Naive thymus-derived CD4-positive, alpha-beta T cell (primary cell): ENCODE measurements around the gene TCF7. TPM values are rescaled to one million over a fixed set of nuclear protein-coding genes. Genes with fewer than 3 reads are reported as not detected.

Experiments
- ATAC-seq: fragments of 150-1000 bp; cut with Tn5 transposase; 2 replicates; pipeline ENCODE4 v1.10.0; 2021; ENCODE audit warnings: mild to moderate bottlenecking, moderate library complexity
- CTCF ChIA-PET: fragments of 350-600 bp; sonication (Branson Sonifier 250); formaldehyde crosslinking; loops from one replicate; lab custom pipeline; 2021; ENCODE audit warnings: antibody characterized with exemption; lab: Charles Lee
- POLR2A ChIA-PET: fragments of 350-600 bp; sonication (Branson Sonifier 250); formaldehyde crosslinking; loops from one replicate; lab custom pipeline; 2021; ENCODE audit warnings: antibody characterized with exemption, inconsistent platforms; lab: Charles Lee
- DNase-seq, 9 donors: peaks; one replicate each; pipeline versions ENCODE4 v3.0.0 to v3.0.0-alpha.2; 2020 to 2022; ENCODE audit warnings: mixed read lengths in 1 of 9
- H3K27ac ChIP-seq: one replicate; pipeline ENCODE4 v1.7.0; 2013; ENCODE audit warnings: mild to moderate bottlenecking, low read depth, low read length, moderate library complexity
- H3K27me3 ChIP-seq, 2 donors: one replicate each; pipeline ENCODE4 v1.7.0; 2013; ENCODE audit warnings: low read length in 2 of 2, mild to moderate bottlenecking in 2 of 2, moderate library complexity in 2 of 2; ENCODE audit not compliant: control insufficient read depth in 2 of 2, insufficient read depth in 2 of 2
- H3K36me3 ChIP-seq, 3 experiments: 1 replicate in 2 of 3; 2 replicates in 1 of 3; pipeline ENCODE4 v1.7.0; 2013; ENCODE audit warnings: low read length in 3 of 3, mild to moderate bottlenecking in 3 of 3, moderate library complexity in 1 of 3; ENCODE audit not compliant: insufficient read depth in 3 of 3, control insufficient read depth in 2 of 3
- H3K4me1 ChIP-seq, 2 donors: one replicate each; pipeline ENCODE4 v1.7.0; 2013; ENCODE audit warnings: low read length in 2 of 2, mild to moderate bottlenecking in 2 of 2, moderate library complexity in 1 of 2; ENCODE audit not compliant: control insufficient read depth in 2 of 2, insufficient read depth in 2 of 2
- H3K4me3 ChIP-seq: 2 replicates; pipeline ENCODE4 v1.7.0; 2013; ENCODE audit warnings: mild to moderate bottlenecking, low read length
- H3K9me3 ChIP-seq, 3 experiments: 1 replicate in 2 of 3; 2 replicates in 1 of 3; pipeline ENCODE4 v1.7.0; 2013; ENCODE audit warnings: low read length in 3 of 3; ENCODE audit not compliant: control insufficient read depth in 2 of 3
- H3K27ac Mint-ChIP-seq, 9 donors: one replicate each; pipeline ENCODE4 v1.8.0; 2020 to 2022; ENCODE audit warnings: mixed read lengths in 9 of 9, mild to moderate bottlenecking in 8 of 9, moderate library complexity in 5 of 9, inconsistent platforms in 2 of 9
- H3K27me3 Mint-ChIP-seq, 5 donors: one replicate each; pipeline ENCODE4 v1.8.0; 2021 to 2022; ENCODE audit warnings: mixed read lengths in 5 of 5, mild to moderate bottlenecking in 1 of 5
- H3K36me3 Mint-ChIP-seq, 5 donors: one replicate each; pipeline ENCODE4 v1.8.0; 2020 to 2022; ENCODE audit warnings: mixed read lengths in 5 of 5, mild to moderate bottlenecking in 3 of 5, inconsistent platforms in 1 of 5
- H3K4me1 Mint-ChIP-seq, 7 donors: one replicate each; pipeline ENCODE4 v1.8.0; 2020 to 2022; ENCODE audit warnings: mixed read lengths in 7 of 7, mild to moderate bottlenecking in 3 of 7, inconsistent platforms in 1 of 7
- H3K4me3 Mint-ChIP-seq, 10 donors: one replicate each; pipeline ENCODE4 v1.8.0; 2020 to 2022; ENCODE audit warnings: mild to moderate bottlenecking in 10 of 10, mixed read lengths in 10 of 10, moderate library complexity in 6 of 10, inconsistent platforms in 2 of 10
- H3K9me3 Mint-ChIP-seq, 11 donors: one replicate each; pipeline ENCODE4 v1.8.0; 2020 to 2022; ENCODE audit warnings: mixed read lengths in 11 of 11, mild to moderate bottlenecking in 4 of 11, inconsistent platforms in 1 of 11, moderate library complexity in 1 of 11
- intact Hi-C, 2 donors: fragments of 100-400 bp; cut with micrococcal nuclease; formaldehyde crosslinking; loops; one replicate each; pipeline ENCODE4 v1.15.1; 2023
- polyA plus RNA-seq, 2 donors: library from polyadenylated mRNA; unstranded; fragments of 300-500 nt; fragmentation: Illumina TruSeq; gene quantifications; one replicate each; pipeline ENCODE4 v1.2.3, GENCODE V29; 2021
- total RNA-seq, 6 experiments: library from RNA in 5 of 6; stranded (reverse) in 5 of 6; gene quantifications; 1 replicate in 5 of 6; 2 replicates in 1 of 6; pipeline ENCODE4 v1.2.3 and lab custom pipeline; 2021 to 2026

The TCF7 gene
- total and polyA plus RNA-seq, 7 experiments from 2014 or later = 203 to 1,066 (median 560) TPM

- peaks cover 0 to 3% (median 0%) of the 10 kb centered on the region in 3 experiments for H3K36me3 ChIP-seq
- POLR2A ChIA-PET = interaction anchor here (0.8 to 1.6 kb wide), 4 partner anchors 22 to 30 kb away, joined by 3 to 4 read pairs (median 3); no protein-coding TSS in a partner anchor
- H3K9me3 Mint-ChIP-seq = no peaks in the 10 kb centered on the region
- peak overlapping the region; percentile 67 for H3K27ac ChIP-seq
- no peak for DNase-seq
- intact Hi-C loops = no loop called here
- H3K9me3 ChIP-seq = no peaks in the 10 kb centered on the region
- no peak for ATAC-seq
- peak overlapping the region; percentile 61 to 98 (median 96) for H3K27ac Mint-ChIP-seq
- peaks cover 46 to 97% (median 77%) of the 10 kb centered on the region in 7 donors for H3K4me1 Mint-ChIP-seq
- no peaks in the 10 kb centered on the region for H3K27me3 ChIP-seq
- CTCF ChIA-PET = interaction anchor here (0.6 to 5.7 kb wide), 3 partner anchors 24 to 59 kb away, joined by 3 to 40 read pairs (median 3); no protein-coding TSS in a partner anchor
- peaks cover 0 to 23% (median 0%) of the 10 kb centered on the region in 5 donors for H3K27me3 Mint-ChIP-seq
- peaks cover 48 to 87% of the 10 kb centered on the region in 2 donors for H3K4me1 ChIP-seq
- H3K4me3 Mint-ChIP-seq = peak overlapping the region in 9 of 10 donors; percentile 60 to 83 (median 75)
- peak overlapping the region; percentile 20 for H3K4me3 ChIP-seq
- H3K36me3 Mint-ChIP-seq = peaks cover 6 to 14% (median 6%) of the 10 kb centered on the region in 5 donors
Measured at GRCh38 chr5:134097211-134097749, 17.2 kb upstream of the TCF7 start.

DNA sequence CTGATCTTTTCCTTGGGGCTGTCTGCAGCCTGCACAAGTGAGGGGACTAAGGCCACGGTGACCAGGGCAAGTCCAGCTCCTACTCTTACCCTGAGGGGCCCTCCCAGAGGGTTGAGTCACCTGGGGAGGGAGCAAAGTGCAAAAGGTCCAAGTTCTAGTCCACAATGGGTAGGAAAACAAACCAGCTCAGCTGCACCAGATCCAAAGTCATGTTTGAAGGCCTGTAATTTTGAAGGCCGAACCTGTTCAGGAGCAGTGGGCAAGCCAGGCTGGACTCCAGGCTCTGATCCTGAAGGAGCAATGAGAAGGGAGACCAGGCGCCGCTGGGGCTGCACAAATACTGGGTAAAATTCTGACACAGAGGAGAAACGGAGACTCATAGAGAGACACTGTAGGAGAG is 15.8 kb upstream of the TCF7 start:
- intact Hi-C loops = no loop called here
- H3K27ac ChIP-seq = peak overlapping the region; percentile 80
- Mint-ChIP-seq H3K36me3 (peaks cover 0 to 5% (median 0%) of the 10 kb centered on the region in 5 donors), H3K9me3 (no peaks in the 10 kb centered on the region), H3K4me1 (peaks cover 41 to 95% (median 74%) of the 10 kb centered on the region in 7 donors), H3K27me3 (peaks cover 0 to 18% (median 0%) of the 10 kb centered on the region in 5 donors), H3K27ac (peak overlapping the region; percentile 63 to 98 (median 95)), H3K4me3 (peak overlapping the region in 9 of 10 donors; percentile 25 to 79 (median 67))
- no peaks in the 10 kb centered on the region for H3K36me3 ChIP-seq
- CTCF ChIA-PET = interaction anchor here (0.9 to 5.7 kb wide), 3 partner anchors 26 to 48 kb away, joined by 3 to 40 read pairs (median 3); no protein-coding TSS in a partner anchor
- H3K9me3 ChIP-seq = no peaks in the 10 kb centered on the region
- DNase-seq (no peak), ATAC-seq (no peak)
- POLR2A ChIA-PET = interaction anchor here (0.6 to 5.5 kb wide), 7 partner anchors 21 to 92 kb away, joined by 3 to 52 read pairs (median 4); no protein-coding TSS in a partner anchor
- H3K4me1 ChIP-seq = peaks cover 50 to 85% of the 10 kb centered on the region in 2 donors
- no peaks in the 10 kb centered on the region for H3K27me3 ChIP-seq
- no peak overlapping the region for H3K4me3 ChIP-seq

GRCh38 chr5:134099288-134099872 is 15.1 kb upstream of the TCF7 start:
- no peaks in the 10 kb centered on the region for H3K36me3 ChIP-seq
- ChIA-PET CTCF (interaction anchor here (1.0 to 5.7 kb wide), 8 partner anchors 13 to 53 kb away, joined by 3 to 40 read pairs (median 6); no protein-coding TSS in a partner anchor), POLR2A (interaction anchor here (1.4 to 5.5 kb wide), 5 partner anchors 21 to 77 kb away, joined by 4 to 52 read pairs (median 12); partner anchors contain the start of gene SKP1)
- ATAC-seq (no peak), DNase-seq (no peak)
- H3K27ac ChIP-seq = peak overlapping the region; percentile 80
- peaks cover 53 to 86% of the 10 kb centered on the region in 2 donors for H3K4me1 ChIP-seq
- H3K36me3 Mint-ChIP-seq = peaks cover 0 to 2% (median 0%) of the 10 kb centered on the region in 5 donors
- peak overlapping the region; percentile 80 to 98 (median 95) for H3K27ac Mint-ChIP-seq
- intact Hi-C loops = no loop called here
- no peaks in the 10 kb centered on the region for H3K9me3 Mint-ChIP-seq
- H3K4me1 Mint-ChIP-seq = peaks cover 42 to 95% (median 72%) of the 10 kb centered on the region in 7 donors
- peak overlapping the region in 9 of 10 donors; percentile 60 to 79 (median 75) for H3K4me3 Mint-ChIP-seq
- no peaks in the 10 kb centered on the region for H3K27me3 ChIP-seq
- no peaks in the 10 kb centered on the region for H3K9me3 ChIP-seq
- peak overlapping the region; percentile 10 for H3K4me3 ChIP-seq
- H3K27me3 Mint-ChIP-seq = peaks cover 0 to 12% (median 0%) of the 10 kb centered on the region in 5 donors

DNA sequence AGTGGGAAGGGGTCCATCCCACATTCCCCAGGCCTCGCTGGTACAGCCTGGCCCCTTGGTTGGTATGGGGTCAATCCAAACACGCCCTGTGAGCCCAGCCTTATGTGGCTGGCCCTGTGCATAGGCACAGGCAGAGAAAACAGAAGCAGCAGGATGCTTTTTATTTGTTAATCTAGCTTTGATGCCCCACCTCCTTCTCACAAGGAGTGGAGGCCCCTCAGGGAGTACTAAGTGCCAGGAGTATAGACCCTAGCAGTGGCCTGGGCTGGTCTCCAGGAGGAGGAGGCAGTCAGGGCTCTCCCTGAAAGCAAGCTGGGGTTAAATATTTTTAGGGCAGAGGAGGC is 14.6 kb upstream of the TCF7 start:
- ChIA-PET POLR2A (interaction anchor here (1.2 to 5.5 kb wide), 5 partner anchors 22 to 76 kb away, joined by 4 to 52 read pairs (median 12); partner anchors contain the start of gene SKP1), CTCF (interaction anchor here (0.8 to 5.7 kb wide), 10 partner anchors 14 to 83 kb away, joined by 3 to 40 read pairs (median 6); no protein-coding TSS in a partner anchor)
- Histone ChIP-seq H3K36me3 (no peaks in the 10 kb centered on the region), H3K4me1 (peaks cover 58 to 88% of the 10 kb centered on the region in 2 donors), H3K27ac (peak overlapping the region; percentile 80), H3K4me3 (peak overlapping the region; percentile 10), H3K9me3 (no peaks in the 10 kb centered on the region), H3K27me3 (no peaks in the 10 kb centered on the region)
- H3K4me1 Mint-ChIP-seq = peaks cover 45 to 97% (median 77%) of the 10 kb centered on the region in 7 donors
- peak overlapping the region; percentile 17 to 79 (median 68) for H3K4me3 Mint-ChIP-seq
- ATAC-seq (no peak), DNase-seq (no peak)
- H3K27me3 Mint-ChIP-seq = peaks cover 0 to 12% (median 0%) of the 10 kb centered on the region in 5 donors
- intact Hi-C loops = loop anchor here (1.0 kb wide), 8 partner anchors 10 to 61 kb away; partner anchors contain the start of gene TCF7 (in 1 of the 2)
- no peaks in the 10 kb centered on the region for H3K9me3 Mint-ChIP-seq
- peaks cover 0 to 2% (median 0%) of the 10 kb centered on the region in 5 donors for H3K36me3 Mint-ChIP-seq
- H3K27ac Mint-ChIP-seq = peak overlapping the region; percentile 80 to 98 (median 95)

DNA sequence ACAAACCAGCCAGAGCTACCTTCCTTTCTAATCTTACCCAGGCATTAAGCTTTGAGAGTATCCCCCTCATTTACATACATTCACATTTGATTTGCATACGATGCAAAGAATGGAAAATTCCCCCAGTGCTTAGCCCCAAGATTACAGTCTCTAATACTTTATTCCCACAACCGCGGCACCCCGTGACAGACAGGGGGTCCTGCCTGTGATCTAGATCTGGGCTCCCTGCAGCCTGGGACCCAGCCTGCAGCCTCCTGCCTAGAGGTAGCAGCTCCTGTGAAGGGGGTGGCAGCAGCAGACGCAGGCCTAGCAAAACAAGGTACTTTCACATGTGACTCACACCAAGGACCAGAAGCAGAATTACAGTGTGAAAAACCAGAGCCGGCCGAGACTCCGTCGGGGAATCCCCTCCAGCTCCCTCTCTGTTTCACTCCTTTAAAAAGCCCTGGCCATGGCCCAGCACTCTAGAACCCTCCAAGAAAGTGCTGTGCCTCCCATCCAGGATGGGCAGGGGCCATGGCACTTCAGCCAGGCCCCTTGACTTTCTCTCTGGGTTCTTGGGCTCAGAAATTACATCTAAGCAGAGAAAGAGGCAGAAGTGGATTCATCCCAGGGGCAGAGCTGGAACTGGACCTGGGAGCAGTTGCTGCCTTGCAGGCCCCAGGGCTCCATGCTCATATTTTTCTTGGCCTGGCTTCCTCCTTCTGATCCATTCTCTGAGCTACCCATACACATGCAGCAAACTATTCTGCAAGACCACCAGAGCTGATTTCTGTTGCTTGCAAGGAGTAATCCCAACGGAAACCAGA is 14.0 kb upstream of the TCF7 start:
- Histone ChIP-seq H3K4me1 (peaks cover 64 to 90% of the 10 kb centered on the region in 2 donors), H3K36me3 (no peaks in the 10 kb centered on the region), H3K9me3 (no peaks in the 10 kb centered on the region), H3K27ac (peak overlapping the region; percentile 80), H3K4me3 (peak overlapping the region; percentile 10), H3K27me3 (no peaks in the 10 kb centered on the region)
- peaks cover 50 to 97% (median 82%) of the 10 kb centered on the region in 7 donors for H3K4me1 Mint-ChIP-seq
- peaks cover 0 to 2% (median 0%) of the 10 kb centered on the region in 5 donors for H3K36me3 Mint-ChIP-seq
- H3K27me3 Mint-ChIP-seq = peaks cover 0 to 12% (median 0%) of the 10 kb centered on the region in 5 donors
- CTCF ChIA-PET = interaction anchor here (0.8 to 5.7 kb wide), 12 partner anchors 14 to 83 kb away, joined by 3 to 40 read pairs (median 7); no protein-coding TSS in a partner anchor
- POLR2A ChIA-PET = interaction anchor here (0.6 to 5.5 kb wide), 7 partner anchors 22 to 126 kb away, joined by 3 to 52 read pairs (median 5); partner anchors contain the start of gene SKP1
- intact Hi-C loops = loop anchor here (1.0 kb wide), 8 partner anchors 10 to 61 kb away; partner anchors contain the start of gene TCF7 (in 1 of the 2)
- peak overlapping the region; percentile 80 to 98 (median 95) for H3K27ac Mint-ChIP-seq
- H3K4me3 Mint-ChIP-seq = peak overlapping the region; percentile 48 to 79 (median 68)
- no peaks in the 10 kb centered on the region for H3K9me3 Mint-ChIP-seq
- peak in 7 of 9 donors; percentile 58 to 90 (median 68) for DNase-seq
- peak; percentile 82 for ATAC-seq
